OCI-LY7 (cell line): ENCODE data around the gene METTL14. TPM values are rescaled to one million over a fixed set of nuclear protein-coding genes. Genes with fewer than 3 reads are reported as not detected.
"Not testable (repeated sequence)": the region's sequence is repeated elsewhere in the genome, so short reads cannot be mapped to it uniquely, and the experiment has no call there.

Experiments
- Bru-seq: library from RNA; stranded (reverse); fragments of 400-500 nt; gene quantifications from one replicate; lab custom pipeline; 2021; lab: Mats Ljungman, UMichigan
- BruChase-seq, 2 experiments: library from RNA; stranded (reverse); fragments of 400-500 nt; gene quantifications; one replicate each; lab custom pipeline; 2021; lab: Mats Ljungman, UMichigan
- BruUV-seq: library from RNA; stranded (reverse); fragments of 400-500 nt; replicated peaks from 2 replicates; lab custom pipeline; 2021; lab: Mats Ljungman, UMichigan
- CTCF ChIA-PET: fragments of 300-600 bp; sonication (Branson Sonifier 250); formaldehyde crosslinking; loops from one replicate; lab custom pipeline; 2022; ENCODE audit warnings: antibody characterized with exemption; ENCODE audit not compliant: unreplicated experiment; lab: Charles Lee
- POLR2A ChIA-PET: fragments of 300-600 bp; sonication (Branson Sonifier 250); formaldehyde crosslinking; loops from one replicate; lab custom pipeline; 2022; ENCODE audit warnings: antibody characterized with exemption; lab: Charles Lee
- DNase-seq: peaks from one replicate; pipeline ENCODE4 v3.0.0-alpha.2; 2015; ENCODE audit warnings: low spot score
- H2AFZ ChIP-seq: fragments of 200-600 bp; sonication (generic), shearing (Covaris generic); 2 replicates; pipeline ENCODE4 v1.6.1; 2014; ENCODE audit warnings: mild to moderate bottlenecking, antibody characterized with exemption, low read length, moderate library complexity
- H3K27ac ChIP-seq: fragments of 200-600 bp; sonication (generic); 2 replicates; pipeline ENCODE4 v1.5.1; 2014; ENCODE audit warnings: mixed run types, low read depth, mild to moderate bottlenecking, moderate library complexity, low read length, inconsistent platforms; ENCODE audit not compliant: poor library complexity, severe bottlenecking
- H3K36me3 ChIP-seq: fragments of 200-600 bp; sonication (generic); 2 replicates; pipeline ENCODE4 v1.6.1; 2014; ENCODE audit warnings: mild to moderate bottlenecking, antibody characterized with exemption, low read length, moderate library complexity, mixed read lengths; ENCODE audit not compliant: insufficient read depth
- H3K4me1 ChIP-seq: fragments of 200-600 bp; sonication (generic); 2 replicates; pipeline ENCODE4 v1.5.1; 2014; ENCODE audit warnings: mild to moderate bottlenecking, low read length; ENCODE audit not compliant: insufficient read depth, poor library complexity, severe bottlenecking
- H3K4me2 ChIP-seq: fragments of 200-600 bp; sonication (generic); 2 replicates; pipeline ENCODE4 v1.6.1; 2014; ENCODE audit warnings: mild to moderate bottlenecking, low read length
- H3K4me3 ChIP-seq: fragments of 200-600 bp; sonication (generic); 2 replicates; pipeline ENCODE4 v1.5.1; 2014; ENCODE audit warnings: mild to moderate bottlenecking, low read depth, low read length; ENCODE audit not compliant: poor library complexity, severe bottlenecking
- H3K79me2 ChIP-seq: fragments of 200-600 bp; sonication (generic); 2 replicates; pipeline ENCODE4 v1.6.1; 2016; ENCODE audit warnings: low read depth, mild to moderate bottlenecking, low read length, moderate library complexity, mixed read lengths; ENCODE audit not compliant: insufficient read depth
- H3K9me2 ChIP-seq: fragments of 200-600 bp; sonication (generic); 2 replicates; pipeline ENCODE4 v1.6.1; 2016; ENCODE audit warnings: mild to moderate bottlenecking, low read length, mixed read lengths; ENCODE audit not compliant: insufficient read depth
- H3K9me3 ChIP-seq: fragments of 200-600 bp; sonication (generic); 2 replicates; pipeline ENCODE4 v1.6.1; 2014; ENCODE audit warnings: mild to moderate bottlenecking, mixed run types, low read length, mixed read lengths
- H4K20me1 ChIP-seq: fragments of 200-600 bp; sonication (generic); 2 replicates; pipeline ENCODE4 v1.6.1; 2014; ENCODE audit warnings: mild to moderate bottlenecking, antibody characterized with exemption, low read length, moderate library complexity, mixed read lengths; ENCODE audit not compliant: insufficient read depth
- CTCF ChIP-seq: fragments of 200-600 bp; sonication (generic); conservative IDR thresholded peaks from 2 replicates; pipeline ENCODE4 v1.5.1; 2014; ENCODE audit warnings: mild to moderate bottlenecking, antibody characterized with exemption, low read length, moderate library complexity, mixed read lengths
- EZH2phosphoT487 ChIP-seq: fragments of 200-600 bp; sonication (generic); IDR thresholded peaks from 2 replicates; pipeline ENCODE4 v1.6.1; 2018; ENCODE audit warnings: low read depth, borderline replicate concordance, mild to moderate bottlenecking, mixed run types, antibody characterized with exemption, low read length, moderate library complexity, mixed read lengths
- intact Hi-C: fragments of 100-400 bp; cut with micrococcal nuclease; formaldehyde crosslinking; loops from one replicate; pipeline ENCODE4 v1.10.0; 2022; ENCODE audit not compliant: unreplicated experiment
- long read RNA-seq: library from polyadenylated mRNA; stranded (forward); transcript quantifications from one replicate; pipeline ENCODE4 v2.0.0, GENCODE V29; 2022
- total RNA-seq, 2 experiments: library from RNA; depleted of rRNA in 1 of 2; stranded (reverse); fragments of >200 nt in 1 of 2; shearing (Covaris generic) in 1 of 2; gene quantifications; 2 replicates each; pipeline ENCODE4 v1.2.3, GENCODE V29; 2014 to 2022

Gene METTL14
- 17.5 and 36.2 TPM in 2 replicates for total RNA-seq (2014; rRNA removed; shearing (Covaris generic))
- total RNA-seq (2022) = 41.7 and 45.7 TPM in 2 replicates
- percentile 83 among the genes with signal in this experiment for Bru-seq, nascent RNA
- BruChase-seq, experiment 1, labeled RNA remaining after a 6-hour chase = percentile 73 among the genes with signal in this experiment
- BruChase-seq, experiment 2, labeled RNA remaining after a 2-hour chase = percentile 88 among the genes with signal in this experiment
- long read RNA-seq, full-length matches to known transcripts = 19 of 25 reads
- long read RNA-seq, partial matches to known transcripts = 2 of 25 reads
- long read RNA-seq, other reads (novel, unspliced or antisense) = 4 of 25 reads

GRCh38 chr4:118684873-118685811 lies at the start of gene METTL14:
Gene METTL14 (plus strand): TSS chr4:118685392. CDS start chr4:118685535, 143 bp downstream.
- intact Hi-C loops = loop anchor here (2.0 kb wide), 2 partner anchors 76 to 94 kb away; no protein-coding TSS in a partner anchor
- H3K4me3 ChIP-seq = peak within 1 kb of the TSS; percentile 91
- ChIA-PET POLR2A (interaction anchor here (0.6 to 1.9 kb wide), 12 partner anchors 9 to 861 kb away, joined by 3 to 8 read pairs (median 3); no protein-coding TSS in a partner anchor), CTCF (interaction anchor here (0.5 kb wide), 1 partner anchor 144 kb away, joined by 3 read pairs; no protein-coding TSS in a partner anchor)
- DNase-seq = peak; percentile 93
- peaks cover 23% of the 10 kb centered on the region for H3K36me3 ChIP-seq
- H3K9me2 ChIP-seq = no peaks in the 10 kb centered on the region
- H3K4me1 ChIP-seq = peaks cover 24% of the 10 kb centered on the region
- TF ChIP-seq EZH2phosphoT487 (no peak), CTCF (0 out of 2 replicates have a peak, but pooled peaks have one; percentile 17)
- H4K20me1 ChIP-seq = peaks cover 4% of the 10 kb centered on the region; the same call in 1 of the 2 replicates
- H3K9me3 ChIP-seq = no peaks in the 10 kb centered on the region
- H3K79me2 ChIP-seq = peaks cover 25% of the 10 kb centered on the region
- H2AFZ ChIP-seq = peak within 1 kb of the TSS; percentile 95
- peak within 1 kb of the TSS; percentile 10 for H3K27ac ChIP-seq
- TSS peak; percentile 96 for BruUV-seq
- peak within 1 kb of the TSS; percentile 97 for H3K4me2 ChIP-seq

GRCh38 chr4:118636126-118636525 lies 49.1 kb upstream of the METTL14 start:
- BruUV-seq, H3K4me3 ChIP-seq, H3K9me3 ChIP-seq, intact Hi-C loops, POLR2A ChIA-PET, H2AFZ ChIP-seq, H3K79me2 ChIP-seq, H3K36me3 ChIP-seq, H3K4me1 ChIP-seq, H3K9me2 ChIP-seq, DNase-seq, H3K27ac ChIP-seq, H4K20me1 ChIP-seq, CTCF ChIA-PET, H3K4me2 ChIP-seq: not testable (repeated sequence)

- CTCF ChIA-PET, POLR2A ChIA-PET, H3K4me2 ChIP-seq, H3K79me2 ChIP-seq, intact Hi-C loops, H3K36me3 ChIP-seq, H3K9me3 ChIP-seq, H3K4me3 ChIP-seq, H3K9me2 ChIP-seq, H3K4me1 ChIP-seq, H2AFZ ChIP-seq, H4K20me1 ChIP-seq, H3K27ac ChIP-seq, BruUV-seq, DNase-seq: not testable (repeated sequence)
- TF ChIP-seq CTCF = peak; percentile 62
Measured at GRCh38 chr4:118664665-118665064, 20.5 kb upstream of the METTL14 start.

GRCh38 chr4:118669220-118669619 lies 16.0 kb upstream of the METTL14 start:
- POLR2A ChIA-PET, H3K36me3 ChIP-seq, H3K9me2 ChIP-seq, H2AFZ ChIP-seq, CTCF ChIA-PET, H3K27ac ChIP-seq, intact Hi-C loops, H3K9me3 ChIP-seq, H3K79me2 ChIP-seq, BruUV-seq, H3K4me1 ChIP-seq, H3K4me3 ChIP-seq, H3K4me2 ChIP-seq, H4K20me1 ChIP-seq: not testable (repeated sequence)
- DNase-seq = peak; percentile 52
